ENCODE results near the gene ZSCAN5A. TPM values are rescaled to one million over a fixed set of nuclear protein-coding genes. Genes with fewer than 3 reads are reported as not detected.

ZSCAN5A gene
- total and polyA plus RNA-seq, 2 of the 13 experiments (the other 11 are each of a cell fraction or from before 2014, with no cell fraction given) = 9.5 to 17.8 TPM

DNA sequence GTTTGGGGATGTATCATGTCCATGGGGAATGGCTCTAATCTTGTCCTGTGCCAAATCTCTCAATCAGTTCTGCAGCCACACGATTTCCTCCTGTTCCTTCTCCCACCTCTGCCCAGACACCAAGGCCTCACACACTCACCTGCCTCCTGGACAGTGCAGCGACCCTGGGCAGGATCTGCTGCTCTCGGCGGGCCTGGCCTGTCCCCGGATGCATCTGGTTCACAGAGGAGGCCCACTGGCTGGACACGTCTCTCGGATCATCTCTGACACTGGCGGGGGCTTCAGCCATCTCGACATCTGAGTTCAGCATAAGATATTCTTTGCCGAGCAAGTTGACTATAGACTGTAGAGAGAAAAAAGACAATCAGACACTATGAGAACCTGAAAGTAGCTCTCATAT lies 122.9 kb downstream of the ZSCAN5A start:
- Histone ChIP-seq H3K79me2 (ENCODE audit: insufficient read depth, low read length) (no peaks in the 10 kb centered on the region), H4K20me1 (ENCODE audit: insufficient read depth, low read length) (no peaks in the 10 kb centered on the region), H2AFZ (ENCODE audit: low read length) (no peak overlapping the region), H3K9me3 (ENCODE audit: low read length) (no peaks in the 10 kb centered on the region), H3K9ac (ENCODE audit: insufficient read depth, low read depth, low read length) (no peak overlapping the region), H3K27me3 (ENCODE audit: control insufficient read depth in 1 of 2, insufficient read depth in 2 of 2, low read length in 2 of 2) (peaks cover 0 to 2% of the 10 kb centered on the region in 2 experiments; a peak in 2 of 5 replicates), H3K4me2 (ENCODE audit: low read depth, low read length) (no peak overlapping the region), H3K27ac (ENCODE audit: extremely low read length, insufficient read depth, low read length) (no peak overlapping the region), H3K4me1 (ENCODE audit: insufficient read depth, low read length) (no peaks in the 10 kb centered on the region), H3K36me3 (replicated peaks in 1 of 2; ENCODE audit: control insufficient read depth in 1 of 2, insufficient read depth in 2 of 2, low read length in 2 of 2) (no peaks in the 10 kb centered on the region), H3K4me3 (replicated peaks in 1 of 3; ENCODE audit: insufficient read depth in 1 of 3, low read depth in 2 of 3, low read length in 3 of 3) (no peak overlapping the region)
- DNase-seq (ENCODE audit: low spot score) (no peak), ATAC-seq (no peak), FAIRE-seq (no peak)
- 10% methylated on average over 10 of the region's 10 CpGs for WGBS (ENCODE audit: low lambda C conversion rate)
- no TSS peak for BruUV-seq (replicated peaks)
- ChIA-PET POLR2A (no interaction called here), CTCF (ENCODE audit: low intra/inter-chr PET ratio, low total read pairs) (no interaction called here)
- in situ Hi-C loops (cut with HindIII; ENCODE audit: extremely low pct_ligation_motif_present, low pct_unique_long_range_greater_than_20kb) = no loop called here
- TF ChIP-seq, protein P1, sequence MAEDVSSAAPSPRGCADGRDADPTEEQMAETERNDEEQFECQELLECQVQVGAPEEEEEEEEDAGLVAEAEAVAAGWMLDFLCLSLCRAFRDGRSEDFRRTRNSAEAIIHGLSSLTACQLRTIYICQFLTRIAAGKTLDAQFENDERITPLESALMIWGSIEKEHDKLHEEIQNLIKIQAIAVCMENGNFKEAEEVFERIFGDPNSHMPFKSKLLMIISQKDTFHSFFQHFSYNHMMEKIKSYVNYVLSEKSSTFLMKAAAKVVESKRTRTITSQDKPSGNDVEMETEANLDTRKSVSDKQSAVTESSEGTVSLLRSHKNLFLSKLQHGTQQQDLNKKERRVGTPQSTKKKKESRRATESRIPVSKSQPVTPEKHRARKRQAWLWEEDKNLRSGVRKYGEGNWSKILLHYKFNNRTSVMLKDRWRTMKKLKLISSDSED (CRISPR knock-in tag; IDR thresholded peaks at IDR 0.05) = no peak
- TF ChIP-seq FOXC1 (CRISPR knock-in tag; IDR thresholded peaks at IDR 0.05; ENCODE audit: borderline replicate concordance) (no peak), SOX5 (CRISPR knock-in tag; IDR thresholded peaks at IDR 0.05; ENCODE audit: borderline replicate concordance) (no peak), ZMAT3 (CRISPR knock-in tag; conservative IDR thresholded peaks at IDR 0.05) (no peak), NFKBIZ (CRISPR knock-in tag; IDR thresholded peaks at IDR 0.05) (no peak), KLF15 (CRISPR knock-in tag; IDR thresholded peaks at IDR 0.05; ENCODE audit: borderline replicate concordance) (no peak), KLF12 (CRISPR knock-in tag; IDR thresholded peaks at IDR 0.05; ENCODE audit: borderline replicate concordance) (no peak), ZNF788 (CRISPR knock-in tag; IDR thresholded peaks at IDR 0.05; ENCODE audit: borderline replicate concordance) (no peak)
- TF ChIP-seq, protein P2, sequence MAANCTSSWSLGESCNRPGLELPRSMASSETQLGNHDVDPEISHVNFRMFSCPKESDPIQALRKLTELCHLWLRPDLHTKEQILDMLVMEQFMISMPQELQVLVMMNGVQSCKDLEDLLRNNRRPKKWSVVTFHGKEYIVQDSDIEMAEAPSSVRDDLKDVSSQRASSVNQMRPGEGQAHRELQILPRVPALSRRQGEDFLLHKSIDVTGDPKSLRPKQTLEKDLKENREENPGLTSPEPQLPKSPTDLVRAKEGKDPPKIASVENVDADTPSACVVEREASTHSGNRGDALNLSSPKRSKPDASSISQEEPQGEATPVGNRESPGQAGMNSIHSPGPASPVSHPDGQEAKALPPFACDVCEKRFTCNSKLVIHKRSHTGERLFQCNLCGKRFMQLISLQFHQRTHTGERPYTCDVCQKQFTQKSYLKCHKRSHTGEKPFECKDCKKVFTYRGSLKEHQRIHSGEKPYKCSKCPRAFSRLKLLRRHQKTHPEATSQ (CRISPR knock-in tag; IDR thresholded peaks at IDR 0.05; ENCODE audit: borderline replicate concordance) = no peak
- intact Hi-C loops (cut with micrococcal nuclease; ENCODE audit: unreplicated experiment) = no loop called here

All from HepG2 (cell line).